GM12878 (cell line): ENCODE results near the gene MACROD2. TPM values are rescaled to one million over a fixed set of nuclear protein-coding genes. Genes with fewer than 3 reads are reported as not detected.

Source experiments
- ATAC-seq: fragments of 200-7000 bp; cut with Tn5 transposase; 3 replicates; pipeline ENCODE4 v1.9.1; 2020; ENCODE audit warnings: mild to moderate bottlenecking, moderate library complexity
- BruUV-seq: library from RNA; stranded (reverse); fragments of 400-500 nt; replicated peaks from 2 replicates; lab custom pipeline; 2021; lab: Mats Ljungman, UMichigan
- CTCF ChIA-PET: fragments of 300-600 bp; sonication (Branson Sonifier 250); formaldehyde crosslinking; extraction: SDS; loops from one replicate; lab custom pipeline; 2021; ENCODE audit warnings: inconsistent platforms; lab: Yijun Ruan, JAX
- POLR2A ChIA-PET: fragments of 350-600 bp; formaldehyde crosslinking; extraction: SDS; loops from one replicate; lab custom pipeline; 2021; ENCODE audit warnings: inconsistent platforms; lab: Charles Lee
- RAD21 ChIA-PET: fragments of 300-600 bp; sonication (Branson Sonifier 250); formaldehyde crosslinking; loops from one replicate; lab custom pipeline; 2023; ENCODE audit warnings: antibody characterized with exemption; ENCODE audit not compliant: unreplicated experiment; lab: Charles Lee
- SMC1A ChIA-PET: fragments of 300-600 bp; sonication (Branson Sonifier 250); formaldehyde crosslinking; loops from one replicate; lab custom pipeline; 2023; ENCODE audit not compliant: unreplicated experiment, uncharacterized antibody; lab: Charles Lee
- DNase-seq: peaks from one replicate; pipeline ENCODE4 v3.0.0-alpha.2; 2011; ENCODE audit warnings: low read depth, low spot score
- FAIRE-seq: peaks from 3 replicates; lab custom pipeline; 2011; peaks lifted over from hg19 to GRCh38; lab: Jason Lieb, UNC
- H2AFZ ChIP-seq: 2 replicates; pipeline ENCODE4 v1.6.0; 2011; ENCODE audit warnings: low read depth, low read length, control low read depth; ENCODE audit not compliant: control insufficient read depth
- H3K27ac ChIP-seq: 2 replicates; pipeline ENCODE4 v1.5.1; 2011; ENCODE audit warnings: control low read depth; ENCODE audit not compliant: control insufficient read depth, insufficient read depth
- H3K27me3 ChIP-seq, 2 experiments: replicated peaks in 1 of 2; 2 replicates each; pipeline versions ENCODE4 v1.6.0 to v1.6.1; 2011; ENCODE audit warnings: low read length in 1 of 2; ENCODE audit not compliant: control insufficient read depth in 2 of 2, insufficient read depth in 2 of 2
- H3K36me3 ChIP-seq, 2 experiments: 2 replicates each; pipeline ENCODE4 v1.5.1; 2011; ENCODE audit warnings: low read length in 1 of 2; ENCODE audit not compliant: control insufficient read depth in 2 of 2, insufficient read depth in 2 of 2
- H3K4me1 ChIP-seq: 2 replicates; pipeline ENCODE4 v1.6.1; 2011; ENCODE audit warnings: mild to moderate bottlenecking, low read length, moderate library complexity, mixed read lengths; ENCODE audit not compliant: control insufficient read depth, insufficient read depth
- H3K4me2 ChIP-seq: 2 replicates; pipeline ENCODE4 v1.6.0; 2011; ENCODE audit warnings: control low read depth; ENCODE audit not compliant: control insufficient read depth, insufficient read depth
- H3K4me3 ChIP-seq: fragments of 200-600 bp; sonication (generic); 2 replicates; pipeline ENCODE4 v1.5.1; 2016
- H3K79me2 ChIP-seq: 2 replicates; pipeline ENCODE4 v1.6.0; 2011; ENCODE audit warnings: low read length; ENCODE audit not compliant: control insufficient read depth, insufficient read depth
- H3K9ac ChIP-seq: 2 replicates; pipeline ENCODE4 v1.8.0; 2011; ENCODE audit warnings: low read length, control low read depth, mixed read lengths; ENCODE audit not compliant: control insufficient read depth, insufficient read depth
- H3K9me3 ChIP-seq: replicated peaks from 3 replicates; pipeline ENCODE4 v1.5.1; 2011; ENCODE audit warnings: mild to moderate bottlenecking, low read length; ENCODE audit not compliant: control insufficient read depth, insufficient read depth
- H4K20me1 ChIP-seq: 2 replicates; pipeline ENCODE4 v1.6.0; 2011; ENCODE audit not compliant: control insufficient read depth, insufficient read depth
- DPF2 ChIP-seq: fragments of 450-650 bp; IDR thresholded peaks from 2 replicates; pipeline ENCODE4 v1.6.1; 2017; ENCODE audit warnings: mild to moderate bottlenecking
- ETV6 ChIP-seq, 2 experiments: fragments of 450-650 bp in 1 of 2; IDR thresholded peaks in 1 of 2; conservative IDR thresholded peaks in 1 of 2; 2 replicates each; pipeline ENCODE4 v1.6.1; 2014; ENCODE audit warnings: antibody characterized with exemption in 1 of 2, borderline replicate concordance in 1 of 2, low read depth in 1 of 2, mild to moderate bottlenecking in 1 of 2, moderate library complexity in 1 of 2
- IKZF2 ChIP-seq, 2 experiments: fragments of 450-650 bp; IDR thresholded peaks; 2 replicates each; pipeline ENCODE4 v1.6.1; 2017; ENCODE audit warnings: mild to moderate bottlenecking in 2 of 2, moderate library complexity in 2 of 2
- NFXL1 ChIP-seq: fragments of 450-650 bp; IDR thresholded peaks from 2 replicates; pipeline ENCODE4 v1.6.1; 2017; ENCODE audit warnings: antibody characterized with exemption, mild to moderate bottlenecking, borderline replicate concordance
- NR2C2 ChIP-seq: IDR thresholded peaks from 2 replicates; pipeline ENCODE4 v1.6.1; 2011; ENCODE audit warnings: borderline replicate concordance, low read depth; ENCODE audit not compliant: control insufficient read depth, insufficient read length
- RELA ChIP-seq: fragments of 450-650 bp; IDR thresholded peaks from 2 replicates; pipeline ENCODE4 v1.8.0; 2014; ENCODE audit warnings: borderline replicate concordance; ENCODE audit not compliant: partially characterized antibody
- RUNX3 ChIP-seq: IDR thresholded peaks from 2 replicates; pipeline ENCODE4 v1.6.1; 2012; ENCODE audit warnings: low read length, inconsistent platforms
- SPI1 ChIP-seq: IDR thresholded peaks from 2 replicates; pipeline ENCODE4 v1.6.1; 2011; ENCODE audit warnings: low read depth, mild to moderate bottlenecking, low read length, moderate library complexity, borderline replicate concordance; ENCODE audit not compliant: insufficient read depth
- SREBF1 ChIP-seq: IDR thresholded peaks from 2 replicates; pipeline ENCODE4 v1.6.1; 2012; ENCODE audit warnings: mild to moderate bottlenecking, low read length
- STAT3 ChIP-seq: IDR thresholded peaks from 2 replicates; pipeline ENCODE4 v1.6.1; 2011; ENCODE audit warnings: low read depth, low read length, improper control_type of control experiment
- YBX1 ChIP-seq: fragments of 450-650 bp; IDR thresholded peaks from 2 replicates; pipeline ENCODE4 v1.6.1; 2016; ENCODE audit warnings: antibody characterized with exemption
- ZNF592 ChIP-seq: fragments of 450-650 bp; IDR thresholded peaks from 2 replicates; pipeline ENCODE4 v1.6.1; 2017; ENCODE audit warnings: mild to moderate bottlenecking, moderate library complexity
- ZNF622 ChIP-seq: fragments of 450-650 bp; IDR thresholded peaks from 2 replicates; pipeline ENCODE4 v1.6.1; 2017; ENCODE audit warnings: mild to moderate bottlenecking, inconsistent platforms
- WGBS: methylation state at CpG from one replicate; pipeline ENCODE4 v1.1.6; 2016; ENCODE audit warnings: low lambda C conversion rate; ENCODE audit not compliant: insufficient replicate concordance, insufficient coverage; ENCODE audit errors: missing lambda C conversion rate; 5-methylcytosine and 5-hydroxymethylcytosine counted together
- in situ Hi-C: fragments of 300-500 bp; cut with MboI; formaldehyde crosslinking; loops from 9 replicates; pipeline ENCODE4 v1.14.3; 2018; ENCODE audit warnings: mixed read lengths
- intact Hi-C: fragments of 100-400 bp; cut with micrococcal nuclease; formaldehyde crosslinking; loops from one replicate; pipeline ENCODE4 v1.14.2; 2022; ENCODE audit not compliant: unreplicated experiment
- polyA plus RNA-seq, 11 experiments: library from polyadenylated mRNA; depleted of rRNA in 4 of 11; unstranded in 6 of 11; stranded (reverse) in 5 of 11; fragments of >200 nt; fragmentation: Nextera tagmentation in 4 of 11; fragmentation: Illumina TruSeq in 1 of 11; extraction: Ambion mirVana in 4 of 11; extraction: Trizol in 1 of 11; gene quantifications; 1 replicate in 1 of 11; 2 replicates in 10 of 11; pipeline versions ENCODE4 v1.2.1 to v1.2.3, GENCODE V29; 2011 to 2016; ENCODE audit warnings: inconsistent platforms in 2 of 11, missing spikeins in 2 of 11, low read depth in 1 of 11
- total RNA-seq, 4 experiments: library from RNA; depleted of rRNA in 3 of 4; stranded (reverse); fragments of >200 nt in 3 of 4; fragmentation: Illumina TruSeq in 1 of 4; extraction: Trizol in 1 of 4; gene quantifications; 2 replicates each; pipeline versions ENCODE4 v1.2.1 to v1.2.3, GENCODE V29; 2013 to 2021
- TF ChIP-seq, protein P1 (sequence below): fragments of 450-650 bp; IDR thresholded peaks from 2 replicates; pipeline ENCODE4 v1.6.1; 2016; ENCODE audit warnings: mild to moderate bottlenecking

Gene MACROD2
- total and polyA plus RNA-seq, 10 of the 15 experiments (the other 5 are each of a cell fraction or from before 2014, with no cell fraction given): 1.1 to 21.5 (median 2.2) TPM

DNA sequence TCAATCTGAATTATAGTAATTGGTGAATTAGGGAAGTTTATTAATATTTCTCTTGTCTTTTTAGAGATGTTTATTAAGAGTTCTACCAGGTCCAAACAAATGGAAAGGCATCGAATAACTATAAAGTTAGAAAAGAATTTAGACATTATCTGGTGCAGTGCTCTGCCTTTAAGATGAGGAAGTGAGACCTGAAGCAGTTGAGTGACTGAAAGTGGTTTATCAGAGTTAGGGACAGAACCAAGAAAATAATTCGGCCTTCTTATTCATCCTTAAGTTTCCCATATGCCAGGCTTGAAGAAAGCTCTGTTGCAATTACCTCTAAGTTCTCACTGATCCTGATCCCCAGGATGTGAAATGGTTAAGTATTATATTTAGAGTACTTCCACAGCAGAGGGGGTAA lies 436.3 kb downstream of the MACROD2 start:
- FAIRE-seq (no peak), DNase-seq (no peak), ATAC-seq (peak; percentile 88)
- H3K79me2 ChIP-seq: no peaks in the 10 kb centered on the region
- no peak overlapping the region for H3K9ac ChIP-seq
- TF ChIP-seq YBX1 (no peak), NFXL1 (no peak), IKZF2 (IDR thresholded peaks at IDR 0.05) (0 out of 4 replicates have a peak, but pooled peaks of 1 of the 2 experiments have one; percentile 16), RELA (no peak), STAT3 (no peak), DPF2 (0 out of 2 replicates have a peak, but pooled peaks have one; percentile 27), SPI1 (peak; percentile 86)
- TF ChIP-seq, protein P1, sequence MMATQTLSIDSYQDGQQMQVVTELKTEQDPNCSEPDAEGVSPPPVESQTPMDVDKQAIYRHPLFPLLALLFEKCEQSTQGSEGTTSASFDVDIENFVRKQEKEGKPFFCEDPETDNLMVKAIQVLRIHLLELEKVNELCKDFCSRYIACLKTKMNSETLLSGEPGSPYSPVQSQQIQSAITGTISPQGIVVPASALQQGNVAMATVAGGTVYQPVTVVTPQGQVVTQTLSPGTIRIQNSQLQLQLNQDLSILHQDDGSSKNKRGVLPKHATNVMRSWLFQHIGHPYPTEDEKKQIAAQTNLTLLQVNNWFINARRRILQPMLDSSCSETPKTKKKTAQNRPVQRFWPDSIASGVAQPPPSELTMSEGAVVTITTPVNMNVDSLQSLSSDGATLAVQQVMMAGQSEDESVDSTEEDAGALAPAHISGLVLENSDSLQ: peak; percentile 58; the same call in 1 of the 2 replicates
- TF ChIP-seq, all 136 proteins: peak for 4
- CTCF ChIA-PET: no interaction called here
- POLR2A ChIA-PET: no interaction called here
- no peaks in the 10 kb centered on the region for H4K20me1 ChIP-seq
- SMC1A ChIA-PET: interaction anchor here (1.1 kb wide), 1 partner anchor 16 kb away, joined by 3 read pairs; no protein-coding TSS in a partner anchor
- RAD21 ChIA-PET: no interaction called here
- WGBS: 13% methylated on average over 2 of the region's 2 CpGs
- no peaks in the 10 kb centered on the region for H3K27me3 ChIP-seq
- no peak overlapping the region for H3K4me2 ChIP-seq
- no peak overlapping the region for H2AFZ ChIP-seq
- no peak overlapping the region for H3K4me3 ChIP-seq
- no peak overlapping the region for H3K27ac ChIP-seq
- H3K9me3 ChIP-seq: no peaks in the 10 kb centered on the region
- intact Hi-C loops (no loop called here), in situ Hi-C loops (no loop called here)
- H3K4me1 ChIP-seq: no peaks in the 10 kb centered on the region
- no TSS peak for BruUV-seq
- no peaks in the 10 kb centered on the region for H3K36me3 ChIP-seq

DNA sequence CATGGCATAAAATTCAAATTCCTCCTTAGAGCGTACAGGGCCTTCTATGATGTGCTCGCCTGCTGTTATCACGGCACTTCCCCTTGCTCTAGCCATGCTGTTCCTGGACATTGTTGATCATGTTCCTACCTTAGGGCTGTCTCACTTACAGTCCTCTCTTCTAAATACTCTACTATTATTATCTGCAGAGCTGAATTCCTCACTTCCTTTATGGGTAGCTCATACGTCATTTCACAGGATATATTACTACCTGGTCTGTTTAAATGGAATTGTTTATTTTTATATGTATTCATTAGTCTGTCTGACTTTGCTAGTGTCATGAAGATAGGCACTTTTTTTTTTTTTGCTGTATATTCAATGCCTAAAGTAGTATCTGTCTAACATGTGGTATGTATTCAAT lies 436.8 kb downstream of the MACROD2 start:
- FAIRE-seq (no peak), DNase-seq (no peak), ATAC-seq (peak; percentile 47)
- intact Hi-C loops: no loop called here
- ChIA-PET SMC1A (interaction anchor here (1.1 kb wide), 1 partner anchor 15 kb away, joined by 3 read pairs; no protein-coding TSS in a partner anchor), CTCF (no interaction called here), POLR2A (no interaction called here), RAD21 (no interaction called here)
- no peak overlapping the region for H3K4me3 ChIP-seq
- no peak overlapping the region for H2AFZ ChIP-seq
- no peaks in the 10 kb centered on the region for H4K20me1 ChIP-seq
- no TSS peak for BruUV-seq
- no peaks in the 10 kb centered on the region for H3K79me2 ChIP-seq
- 49% methylated on average over 4 of the region's 4 CpGs for WGBS
- no peak overlapping the region for H3K9ac ChIP-seq
- no peak overlapping the region for H3K4me2 ChIP-seq
- no peaks in the 10 kb centered on the region for H3K27me3 ChIP-seq
- H3K9me3 ChIP-seq: no peaks in the 10 kb centered on the region
- H3K36me3 ChIP-seq: no peaks in the 10 kb centered on the region
- in situ Hi-C loops: no loop called here
- H3K27ac ChIP-seq: no peak overlapping the region
- H3K4me1 ChIP-seq: no peaks in the 10 kb centered on the region
- TF ChIP-seq ETV6 (conservative IDR thresholded peaks at IDR 0.05 in 1 of 2, IDR thresholded peaks at IDR 0.05 in 1 of 2; ENCODE audit: borderline replicate concordance in 1 of 2, low read depth in 1 of 2): no peak
- TF ChIP-seq NR2C2: no peak
- TF ChIP-seq IKZF2 (IDR thresholded peaks at IDR 0.05): no peak
- no peak for TF ChIP-seq SREBF1
- no peak for TF ChIP-seq ZNF592
- no peak for TF ChIP-seq RUNX3
- no peak for TF ChIP-seq ZNF622
